Stimulated activated memory B cell treated with anti-CD40 and anti-IgM and Interleukin-4, amounts not matched to agents 10 μg/mL and 1 μg/mL and 100 μg/mL, for 72 hours (primary cell): Measurements from ENCODE around the gene ADAMTS9.
A peak's percentile ranks its signal among the peaks of the same experiment; 100 is the strongest.

Source experiments
- ATAC-seq: fragments of 150-1000 bp; cut with Tn5 transposase; 2 replicates; pipeline ENCODE4 v1.10.0; 2021
- H3K27ac Mint-ChIP-seq: one replicate; pipeline ENCODE4 v1.8.0; 2022; ENCODE audit warnings: mild to moderate bottlenecking, mixed read lengths
- H3K27me3 Mint-ChIP-seq: one replicate; pipeline ENCODE4 v1.8.0; 2022; ENCODE audit warnings: mixed read lengths
- H3K36me3 Mint-ChIP-seq: one replicate; pipeline ENCODE4 v1.8.0; 2022; ENCODE audit warnings: mixed read lengths
- H3K4me1 Mint-ChIP-seq: one replicate; pipeline ENCODE4 v1.8.0; 2022; ENCODE audit warnings: mixed read lengths
- H3K4me3 Mint-ChIP-seq: one replicate; pipeline ENCODE4 v1.8.0; 2022; ENCODE audit warnings: mild to moderate bottlenecking, moderate library complexity, mixed read lengths
- H3K9me3 Mint-ChIP-seq: one replicate; pipeline ENCODE4 v1.8.0; 2022; ENCODE audit warnings: mixed read lengths

Gene ADAMTS9

GRCh38 chr3:64539451-64540196, 148.2 kb downstream of the ADAMTS9 start:
- no peaks in the 10 kb centered on the region for H3K36me3 Mint-ChIP-seq
- peaks cover 9% of the 10 kb centered on the region for H3K27me3 Mint-ChIP-seq
- no peaks in the 10 kb centered on the region for H3K4me1 Mint-ChIP-seq
- H3K9me3 Mint-ChIP-seq: no peaks in the 10 kb centered on the region
- H3K4me3 Mint-ChIP-seq: no peak overlapping the region
- H3K27ac Mint-ChIP-seq: no peak overlapping the region
- ATAC-seq: no peak

DNA sequence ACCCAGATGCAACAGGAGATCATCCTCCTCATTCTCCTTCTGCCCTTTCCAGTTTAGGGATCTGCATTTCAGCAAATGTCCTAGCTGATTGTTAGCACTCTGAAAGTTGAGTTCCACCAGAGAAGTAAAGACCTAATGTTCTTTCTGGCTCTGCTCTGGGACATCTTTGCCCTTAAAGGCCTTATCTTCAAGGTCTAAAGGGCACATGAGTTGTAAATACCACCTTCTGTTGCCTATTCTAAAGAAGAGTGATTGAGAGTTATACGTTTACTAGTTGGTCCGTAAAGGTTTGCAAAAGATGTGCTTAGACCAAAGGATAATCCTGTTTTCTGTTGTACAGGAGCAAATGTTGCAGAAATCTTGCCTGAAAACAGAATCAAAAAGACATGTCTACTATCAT, 151.6 kb downstream of the ADAMTS9 start:
- H3K9me3 Mint-ChIP-seq: no peaks in the 10 kb centered on the region
- no peak overlapping the region for H3K4me3 Mint-ChIP-seq
- H3K27ac Mint-ChIP-seq: no peak overlapping the region
- no peaks in the 10 kb centered on the region for H3K36me3 Mint-ChIP-seq
- H3K4me1 Mint-ChIP-seq: peaks cover 10% of the 10 kb centered on the region
- no peak for ATAC-seq
- H3K27me3 Mint-ChIP-seq: peaks cover 18% of the 10 kb centered on the region

GRCh38 chr3:64533617-64534317, 154.0 kb downstream of the ADAMTS9 start:
- Mint-ChIP-seq H3K4me3 (no peak overlapping the region), H3K27ac (no peak overlapping the region), H3K9me3 (no peaks in the 10 kb centered on the region), H3K4me1 (peaks cover 10% of the 10 kb centered on the region), H3K36me3 (no peaks in the 10 kb centered on the region), H3K27me3 (peaks cover 26% of the 10 kb centered on the region)
- ATAC-seq: peak; percentile 69

- H3K4me1 Mint-ChIP-seq: peaks cover 10% of the 10 kb centered on the region
Measured at GRCh38 chr3:64530434-64531049, 157.3 kb downstream of the ADAMTS9 start.

DNA sequence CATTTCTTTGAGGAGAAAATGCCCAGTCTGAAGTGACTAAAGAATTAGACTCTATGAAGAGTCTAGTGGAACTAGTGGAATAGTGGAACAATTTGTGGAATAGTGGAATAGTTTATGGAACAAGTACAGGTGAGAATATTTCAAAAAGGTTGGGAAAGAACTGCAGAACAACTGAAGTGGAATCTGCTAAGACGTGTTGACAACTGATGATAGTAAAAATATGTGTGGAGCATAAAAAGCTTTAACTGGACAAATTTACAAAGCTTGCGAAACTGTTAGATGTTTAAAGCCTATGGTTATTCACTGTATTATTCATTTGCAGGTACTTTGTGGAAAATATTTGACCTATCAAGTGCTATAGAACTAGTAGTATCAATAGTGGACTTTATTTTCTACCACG, 164.5 kb downstream of the ADAMTS9 start:
- Mint-ChIP-seq H3K9me3 (peaks cover 8% of the 10 kb centered on the region), H3K27ac (no peak overlapping the region), H3K4me1 (no peaks in the 10 kb centered on the region), H3K4me3 (no peak overlapping the region), H3K27me3 (no peaks in the 10 kb centered on the region), H3K36me3 (no peaks in the 10 kb centered on the region)
- no peak for ATAC-seq

More at GRCh38 chr3:64530434-64531049, 157.3 kb downstream of the ADAMTS9 start:
- no peaks in the 10 kb centered on the region for H3K9me3 Mint-ChIP-seq
- no peak overlapping the region for H3K27ac Mint-ChIP-seq
- peaks cover 19% of the 10 kb centered on the region for H3K27me3 Mint-ChIP-seq
- no peak for ATAC-seq
- no peak overlapping the region for H3K4me3 Mint-ChIP-seq
- H3K36me3 Mint-ChIP-seq: no peaks in the 10 kb centered on the region

- Mint-ChIP-seq H3K27me3 (no peaks in the 10 kb centered on the region), H3K27ac (no peak overlapping the region), H3K36me3 (no peaks in the 10 kb centered on the region), H3K9me3 (peaks cover 8% of the 10 kb centered on the region), H3K4me1 (no peaks in the 10 kb centered on the region), H3K4me3 (no peak overlapping the region)
- ATAC-seq: no peak
Measured at GRCh38 chr3:64520334-64520733, 167.5 kb downstream of the ADAMTS9 start.

GRCh38 chr3:64518950-64519349, 168.8 kb downstream of the ADAMTS9 start:
- Mint-ChIP-seq H3K27me3 (no peaks in the 10 kb centered on the region), H3K27ac (no peak overlapping the region), H3K4me1 (no peaks in the 10 kb centered on the region), H3K36me3 (no peaks in the 10 kb centered on the region), H3K4me3 (no peak overlapping the region), H3K9me3 (peaks cover 8% of the 10 kb centered on the region)
- ATAC-seq: no peak

- no peak for ATAC-seq
- Mint-ChIP-seq H3K9me3 (peaks cover 8% of the 10 kb centered on the region), H3K36me3 (no peaks in the 10 kb centered on the region), H3K27me3 (no peaks in the 10 kb centered on the region), H3K27ac (no peak overlapping the region), H3K4me1 (no peaks in the 10 kb centered on the region), H3K4me3 (no peak overlapping the region)
Measured at GRCh38 chr3:64518496-64518895, 169.3 kb downstream of the ADAMTS9 start.

DNA sequence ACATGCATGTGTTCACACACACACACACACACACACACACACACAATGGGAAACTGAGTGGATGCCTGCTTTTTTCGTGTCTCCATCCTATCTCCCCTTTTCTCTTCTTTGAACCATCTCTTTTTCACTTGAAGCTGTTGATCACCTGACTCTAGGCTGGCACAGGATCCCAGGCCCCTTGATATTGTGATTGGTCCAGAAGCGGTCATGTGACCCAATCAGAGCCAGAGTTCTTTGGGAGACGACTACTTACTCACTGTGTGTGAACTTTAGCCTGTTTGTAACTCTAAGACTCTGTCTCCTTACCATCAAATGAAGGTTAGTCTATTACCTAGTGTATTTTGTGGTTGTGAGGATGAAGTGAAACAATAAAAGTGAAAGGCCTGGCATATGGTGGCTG, 172.9 kb downstream of the ADAMTS9 start:
- Mint-ChIP-seq H3K27me3 (no peaks in the 10 kb centered on the region), H3K36me3 (no peaks in the 10 kb centered on the region)
- no peak for ATAC-seq

GRCh38 chr3:64509206-64509605, 178.6 kb downstream of the ADAMTS9 start:
- peaks cover 10% of the 10 kb centered on the region for H3K27me3 Mint-ChIP-seq
- no peak for ATAC-seq
- H3K4me3 Mint-ChIP-seq: no peak overlapping the region
- H3K9me3 Mint-ChIP-seq: no peaks in the 10 kb centered on the region
- H3K27ac Mint-ChIP-seq: no peak overlapping the region
- H3K36me3 Mint-ChIP-seq: no peaks in the 10 kb centered on the region
- H3K4me1 Mint-ChIP-seq: no peaks in the 10 kb centered on the region

More for the DNA sequence above, 172.9 kb downstream of the ADAMTS9 start:
- Mint-ChIP-seq H3K9me3 (no peaks in the 10 kb centered on the region), H3K4me1 (no peaks in the 10 kb centered on the region), H3K4me3 (no peak overlapping the region), H3K27ac (no peak overlapping the region)

- H3K4me3 Mint-ChIP-seq: no peak overlapping the region
- H3K27me3 Mint-ChIP-seq: peaks cover 10% of the 10 kb centered on the region
- H3K4me1 Mint-ChIP-seq: no peaks in the 10 kb centered on the region
- no peaks in the 10 kb centered on the region for H3K36me3 Mint-ChIP-seq
- ATAC-seq: no peak
- no peaks in the 10 kb centered on the region for H3K9me3 Mint-ChIP-seq
- H3K27ac Mint-ChIP-seq: no peak overlapping the region
Measured at GRCh38 chr3:64508140-64508539, 179.7 kb downstream of the ADAMTS9 start.

- peaks cover 10% of the 10 kb centered on the region for H3K27me3 Mint-ChIP-seq
- no peak overlapping the region for H3K4me3 Mint-ChIP-seq
- ATAC-seq: no peak
- H3K4me1 Mint-ChIP-seq: no peaks in the 10 kb centered on the region
- H3K36me3 Mint-ChIP-seq: no peaks in the 10 kb centered on the region
- peaks cover 3% of the 10 kb centered on the region for H3K9me3 Mint-ChIP-seq
- no peak overlapping the region for H3K27ac Mint-ChIP-seq
Measured at GRCh38 chr3:64506255-64506654, 181.5 kb downstream of the ADAMTS9 start.

DNA sequence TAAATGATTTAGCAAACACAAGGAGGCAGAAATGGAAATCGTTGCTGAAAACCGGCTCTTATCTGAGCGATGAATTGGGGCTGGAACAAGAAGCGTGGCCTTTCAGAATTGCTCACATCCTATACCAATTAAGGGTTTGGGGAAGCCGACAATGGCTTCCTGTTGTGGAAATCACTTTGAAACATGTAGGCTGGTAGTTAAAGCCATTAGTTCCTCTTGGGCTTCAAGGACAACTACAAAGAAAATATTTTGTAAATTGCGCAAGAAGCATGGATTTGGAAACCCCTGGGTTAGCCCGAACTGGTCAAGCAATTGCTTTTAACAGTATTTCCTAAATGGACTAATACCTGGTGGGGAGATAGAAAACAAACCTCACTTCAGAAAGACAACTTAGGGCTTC, 182.4 kb downstream of the ADAMTS9 start:
- Mint-ChIP-seq H3K4me1 (no peaks in the 10 kb centered on the region), H3K36me3 (no peaks in the 10 kb centered on the region), H3K4me3 (no peak overlapping the region), H3K9me3 (peaks cover 3% of the 10 kb centered on the region), H3K27me3 (peaks cover 10% of the 10 kb centered on the region), H3K27ac (no peak overlapping the region)
- no peak for ATAC-seq

- no peaks in the 10 kb centered on the region for H3K36me3 Mint-ChIP-seq
- H3K27me3 Mint-ChIP-seq: peaks cover 18% of the 10 kb centered on the region
- H3K9me3 Mint-ChIP-seq: peaks cover 3% of the 10 kb centered on the region
- no peak overlapping the region for H3K27ac Mint-ChIP-seq
- no peak overlapping the region for H3K4me3 Mint-ChIP-seq
- H3K4me1 Mint-ChIP-seq: no peaks in the 10 kb centered on the region
- ATAC-seq: no peak
Measured at GRCh38 chr3:64502284-64502683, 185.5 kb downstream of the ADAMTS9 start.

- Mint-ChIP-seq H3K4me1 (no peaks in the 10 kb centered on the region), H3K27me3 (peaks cover 18% of the 10 kb centered on the region), H3K4me3 (no peak overlapping the region), H3K27ac (no peak overlapping the region), H3K9me3 (peaks cover 3% of the 10 kb centered on the region), H3K36me3 (no peaks in the 10 kb centered on the region)
- no peak for ATAC-seq
Measured at GRCh38 chr3:64501298-64501906, 186.4 kb downstream of the ADAMTS9 start.
